ENCODE results near the gene NACA2.
"Not testable (repeated sequence)": the region's sequence is repeated elsewhere in the genome, so short reads cannot be mapped to it uniquely, and the experiment has no call there.

The NACA2 gene

DNA sequence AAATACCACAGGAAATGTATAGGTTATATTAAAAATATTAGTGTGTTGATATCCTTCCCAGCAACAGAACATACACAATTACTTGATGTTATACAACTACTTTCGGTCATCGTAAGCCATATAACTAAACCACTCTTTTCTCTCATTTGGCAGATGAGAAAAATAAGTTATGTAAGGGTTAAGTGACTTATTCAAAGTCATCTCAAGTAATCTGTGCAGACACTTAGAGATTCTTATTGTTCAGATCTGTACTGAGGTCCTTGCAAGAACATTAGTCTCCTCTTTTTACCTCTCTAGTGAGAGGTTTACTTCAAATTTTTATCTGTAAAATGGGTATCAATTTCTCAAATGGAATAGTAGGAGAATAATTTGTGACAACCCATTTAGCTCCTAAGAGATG is 15.0 kb downstream of the NACA2 start:
- no peak for DNase-seq (ENCODE audit: low read depth, low spot score)

GRCh38 chr17:61575352-61575975 is 15.6 kb downstream of the NACA2 start:
- DNase-seq (ENCODE audit: low read depth, low spot score): no peak

DNA sequence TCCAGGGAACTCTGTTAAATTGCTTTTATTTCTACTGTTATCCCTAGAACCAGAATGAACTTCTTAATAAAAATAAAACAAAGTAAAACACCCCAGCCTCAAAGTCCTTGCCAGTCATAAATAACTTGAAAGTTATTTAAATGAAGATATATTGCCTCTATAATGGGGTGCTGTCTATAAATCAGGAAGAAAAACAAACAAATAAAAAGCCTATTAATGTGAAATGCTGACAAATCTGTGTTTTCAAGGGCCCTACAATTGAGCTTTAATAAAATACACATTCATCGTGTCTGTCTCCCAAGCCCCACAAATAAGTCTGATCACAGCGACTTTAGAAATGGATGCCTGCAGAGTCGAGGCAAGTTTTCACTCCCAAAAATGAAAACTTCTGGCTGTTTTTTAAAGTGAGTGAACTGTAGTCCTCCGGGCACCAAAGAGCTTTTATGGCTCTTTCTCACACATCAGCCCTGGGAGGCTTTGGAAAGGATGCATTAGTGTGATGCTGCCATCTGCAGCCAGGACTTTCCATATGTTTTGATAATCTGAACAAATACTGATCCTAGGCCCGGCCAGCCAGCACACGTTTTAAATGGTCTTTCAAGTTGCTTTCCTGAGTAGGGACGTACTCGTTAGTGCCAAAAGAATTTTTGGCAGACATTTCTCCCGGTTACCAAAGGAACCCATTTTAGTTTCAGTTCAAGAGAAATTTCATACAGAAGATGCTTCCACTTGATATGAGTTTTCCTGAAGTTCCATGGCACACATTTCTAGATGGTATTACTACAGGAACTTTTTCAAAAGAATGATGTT is 16.3 kb downstream of the NACA2 start:
- DNase-seq (ENCODE audit: low read depth, low spot score): peak; percentile 52

- DNase-seq (ENCODE audit: low read depth, low spot score): not testable (repeated sequence)
These were observed 18.5 kb downstream of the NACA2 start for GRCh38 chr17:61572547-61572946.

- DNase-seq (ENCODE audit: low read depth, low spot score): no peak
These were observed 19.4 kb downstream of the NACA2 start for GRCh38 chr17:61571624-61572023.

- no peak for DNase-seq (ENCODE audit: low read depth, low spot score)
These were observed 20.9 kb downstream of the NACA2 start for GRCh38 chr17:61570118-61570517.

- DNase-seq (ENCODE audit: low read depth, low spot score): not testable (repeated sequence)
These were observed 21.5 kb downstream of the NACA2 start for GRCh38 chr17:61569525-61569924.

DNA sequence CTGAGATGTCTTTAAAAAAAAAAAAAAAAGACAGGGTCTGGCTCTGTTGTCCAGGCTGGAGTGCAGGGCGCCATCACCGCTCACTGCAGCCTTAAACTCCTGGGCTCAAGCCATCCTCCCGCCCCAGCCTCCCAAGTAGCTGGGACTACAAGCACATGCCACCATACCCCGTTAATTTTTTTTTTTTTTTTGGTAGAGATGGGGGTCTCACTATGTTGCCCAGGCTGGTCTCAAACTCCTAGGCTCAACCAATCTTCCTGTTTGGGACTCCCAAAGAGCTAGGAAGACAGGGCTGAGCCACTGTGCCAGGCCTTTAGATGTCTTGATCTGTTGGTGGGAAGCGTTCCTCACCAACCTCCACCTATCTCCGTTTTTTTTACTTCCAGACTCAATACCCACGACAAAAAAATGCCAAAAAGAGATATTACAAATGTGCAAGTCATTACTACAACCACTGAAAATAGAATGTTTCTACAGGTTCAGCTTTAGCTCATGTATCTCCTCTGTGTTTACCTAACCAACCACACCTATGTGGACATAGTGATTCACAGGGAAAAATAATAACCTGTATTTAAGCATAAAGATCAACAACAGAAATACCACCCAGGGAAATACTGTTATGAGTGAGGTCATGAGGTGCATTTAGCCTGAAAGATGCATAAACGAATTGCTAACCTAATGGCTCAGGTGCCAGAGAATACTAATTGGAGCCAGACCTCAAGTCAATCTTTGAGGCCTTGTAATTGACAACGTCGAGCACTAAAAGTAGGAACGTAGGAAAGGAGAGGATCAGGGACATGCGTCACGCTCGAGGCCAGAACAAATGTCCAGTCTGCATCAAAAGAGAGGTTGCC is 22.6 kb downstream of the NACA2 start:
- DNase-seq (ENCODE audit: low read depth, low spot score): no peak

DNA sequence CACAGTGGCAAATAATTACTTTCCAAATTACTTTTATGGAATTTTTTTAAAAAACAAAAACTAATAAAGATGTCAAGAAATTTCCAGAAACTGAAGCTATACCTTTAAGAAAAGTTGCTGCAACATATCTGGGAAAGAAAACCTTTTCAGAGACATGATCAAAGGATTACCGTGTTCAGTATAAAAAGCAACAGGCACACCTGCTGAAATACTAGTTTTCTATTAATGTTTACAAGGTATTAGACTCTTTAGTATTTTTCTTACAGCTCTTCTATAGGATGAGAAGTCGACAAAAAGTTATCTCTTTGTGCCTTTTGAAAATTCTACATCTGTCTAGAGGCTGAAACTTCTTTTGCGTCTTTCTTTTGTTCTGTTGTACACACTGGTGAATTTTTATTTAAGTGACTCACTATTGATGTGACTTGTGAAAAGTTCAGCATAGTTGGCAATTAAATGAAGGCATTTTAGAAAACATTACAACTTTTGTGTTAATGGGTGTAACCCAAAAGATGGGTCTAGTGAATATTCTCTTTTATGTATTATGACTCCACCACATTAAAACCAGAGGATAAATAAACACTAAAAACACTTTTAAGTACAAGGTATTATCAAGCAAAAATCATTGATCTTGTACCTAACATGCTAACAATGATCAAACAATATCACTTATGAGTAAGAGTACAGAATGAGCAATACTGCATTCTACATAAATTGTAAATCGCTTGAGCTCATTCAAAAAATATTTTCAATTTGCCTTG is 23.8 kb downstream of the NACA2 start:
- DNase-seq (ENCODE audit: low read depth, low spot score): no peak

GRCh38 chr17:61566448-61566847 is 24.6 kb downstream of the NACA2 start:
- not testable (repeated sequence) for DNase-seq (ENCODE audit: low read depth, low spot score)

GRCh38 chr17:61565850-61566249 is 25.2 kb downstream of the NACA2 start:
- not testable (repeated sequence) for DNase-seq (ENCODE audit: low read depth, low spot score)

DNA sequence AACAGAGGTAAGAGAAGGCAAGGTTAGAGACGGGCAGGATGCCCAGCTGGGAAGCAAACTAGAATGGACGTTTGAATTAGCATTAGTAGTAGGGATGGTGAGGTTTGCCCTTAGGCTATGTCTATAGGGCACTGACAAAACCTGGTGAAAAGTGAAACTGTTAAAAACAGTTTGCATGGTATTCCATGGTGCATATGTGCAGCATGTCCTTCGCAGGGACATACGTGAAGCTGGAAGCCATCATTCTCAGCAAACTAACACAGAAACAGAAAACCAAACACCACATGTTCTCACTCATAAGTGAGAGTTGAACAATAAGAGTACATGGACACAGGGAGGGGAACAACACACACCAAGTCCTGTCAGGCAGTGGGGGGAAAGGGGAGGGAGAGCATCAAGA is 25.8 kb downstream of the NACA2 start:
- DNase-seq (ENCODE audit: low read depth, low spot score): no peak

GRCh38 chr17:61562287-61562686 is 28.7 kb downstream of the NACA2 start:
- DNase-seq (ENCODE audit: low read depth, low spot score): no peak

GRCh38 chr17:61561354-61561753 is 29.7 kb downstream of the NACA2 start:
- DNase-seq (ENCODE audit: low read depth, low spot score): no peak

GRCh38 chr17:61560071-61560470 is 30.9 kb downstream of the NACA2 start:
- DNase-seq (ENCODE audit: low read depth, low spot score): no peak

DNA sequence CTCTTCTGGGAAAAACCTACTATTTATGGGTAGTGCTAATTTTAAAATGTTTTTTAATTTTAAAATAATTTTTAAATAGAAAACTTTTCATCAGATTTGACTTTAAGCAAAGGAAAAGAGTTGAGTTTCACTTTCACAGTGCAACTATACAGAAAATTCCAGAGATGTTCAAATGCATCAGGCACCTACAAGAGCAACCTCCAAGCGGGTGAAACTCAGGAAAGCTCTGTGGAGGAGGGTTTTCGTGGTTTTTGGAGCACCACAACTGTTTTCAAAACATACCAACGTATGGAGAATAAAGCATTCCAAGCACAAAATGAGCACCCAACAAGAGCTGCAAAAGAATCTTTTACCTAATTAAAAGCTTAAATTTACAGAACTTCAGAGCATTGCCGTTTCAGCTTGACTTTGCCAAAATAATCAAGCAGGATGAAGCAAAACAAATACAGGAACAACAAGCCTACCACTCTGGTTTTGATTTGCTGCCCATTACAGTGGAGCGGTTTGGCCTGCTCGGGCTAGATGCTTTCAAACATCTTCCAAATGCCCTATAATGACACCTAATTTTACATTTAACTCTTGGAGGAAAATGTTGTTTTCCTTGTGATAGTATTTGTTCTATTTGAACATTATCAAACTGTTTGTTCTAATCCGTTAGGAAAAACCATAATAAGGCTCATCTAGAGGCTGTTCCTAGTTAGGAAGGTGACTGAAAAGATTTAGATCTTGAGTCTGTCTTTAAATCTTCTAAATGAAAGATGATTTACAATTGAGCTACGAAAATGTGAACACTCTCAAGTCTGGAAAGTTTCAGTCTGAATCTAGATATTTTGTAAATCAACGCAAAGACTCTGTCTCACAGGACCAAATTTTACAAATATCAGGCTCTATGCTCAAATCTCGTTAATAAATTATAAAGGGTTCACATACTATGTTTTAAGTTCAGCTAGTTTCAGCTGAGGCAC is 34.5 kb downstream of the NACA2 start:
- no peak for DNase-seq (ENCODE audit: low read depth, low spot score)

- DNase-seq (ENCODE audit: low read depth, low spot score): no peak
These were observed 35.9 kb downstream of the NACA2 start for GRCh38 chr17:61555127-61555566.

GRCh38 chr17:61554209-61554608 is 36.8 kb downstream of the NACA2 start:
- DNase-seq (ENCODE audit: low read depth, low spot score): no peak

DNA sequence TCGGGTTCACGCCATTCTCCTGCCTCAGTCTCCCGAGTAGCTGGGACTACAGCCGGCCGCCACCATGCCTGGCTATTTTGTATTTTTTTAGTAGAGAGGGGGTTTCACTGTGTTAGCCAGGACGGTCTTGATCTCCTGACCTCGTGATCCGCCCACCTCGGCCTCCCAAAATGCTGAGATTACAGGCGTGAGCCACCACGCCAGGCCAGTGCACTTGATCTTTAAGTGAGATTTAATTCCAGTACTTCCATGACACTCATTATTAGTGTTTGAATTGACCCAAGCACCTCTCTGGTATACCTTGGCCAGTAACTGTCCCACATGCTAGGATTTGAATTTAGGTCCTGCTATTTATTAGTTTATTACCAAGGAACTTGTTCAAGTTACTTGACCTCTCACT is 38.5 kb downstream of the NACA2 start:
- not testable (repeated sequence) for DNase-seq (ENCODE audit: low read depth, low spot score)

DNA sequence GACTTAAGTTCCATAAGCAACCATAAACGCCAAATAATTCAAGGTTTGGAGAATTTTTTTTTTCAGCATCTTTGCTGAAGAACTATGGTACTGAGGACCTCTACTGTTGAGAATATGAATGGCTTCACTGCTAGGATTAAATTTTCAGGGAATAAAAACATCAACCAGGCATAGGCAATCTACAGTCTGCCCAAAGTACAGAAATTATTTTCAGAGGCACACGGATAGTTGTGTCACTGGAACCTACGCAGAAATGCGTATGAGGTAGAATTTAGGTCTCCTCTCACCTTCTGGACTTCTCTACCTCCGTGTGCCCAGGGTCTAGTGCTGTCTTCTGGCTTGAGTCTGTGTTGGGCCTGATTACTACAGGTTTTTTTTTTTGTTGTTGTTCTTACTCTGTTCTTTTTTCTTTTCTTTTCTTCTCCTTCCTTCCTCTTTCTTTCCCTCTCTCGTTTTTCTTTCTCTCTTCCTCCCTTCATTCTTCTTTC is 39.7 kb downstream of the NACA2 start:
- no peak for DNase-seq (ENCODE audit: low read depth, low spot score)
